HG03175 (cell line): ENCODE results near the gene PDLIM5.

Experiments used
- ATAC-seq: cut with Tn5 transposase; IDR thresholded peaks from one replicate; pipeline ENCODE4 v1.9.1; 2021; ENCODE audit warnings: mild to moderate bottlenecking, moderate library complexity; ENCODE audit not compliant: unreplicated experiment

PDLIM5 gene

GRCh38 chr4:94525993-94526728 lies 74.4 kb downstream of the PDLIM5 start:
- no peak for ATAC-seq

- no peak for ATAC-seq
Observed at GRCh38 chr4:94527556-94528233, 76.0 kb downstream of the PDLIM5 start.

- ATAC-seq: no peak
Observed at GRCh38 chr4:94528792-94529451, 77.2 kb downstream of the PDLIM5 start.

- no peak for ATAC-seq
Observed at GRCh38 chr4:94530073-94530472, 78.3 kb downstream of the PDLIM5 start.

GRCh38 chr4:94531991-94532789 lies 80.4 kb downstream of the PDLIM5 start:
- no peak for ATAC-seq

- peak; percentile 30 for ATAC-seq
Observed at GRCh38 chr4:94533405-94534223, 81.9 kb downstream of the PDLIM5 start.

GRCh38 chr4:94534401-94535312 lies 82.9 kb downstream of the PDLIM5 start:
- ATAC-seq: peak; percentile 90

GRCh38 chr4:94536049-94536448 lies 84.3 kb downstream of the PDLIM5 start:
- no peak for ATAC-seq

GRCh38 chr4:94536649-94537469 lies 85.1 kb downstream of the PDLIM5 start:
- no peak for ATAC-seq

- ATAC-seq: no peak
Observed at GRCh38 chr4:94537921-94538628, 86.3 kb downstream of the PDLIM5 start.

GRCh38 chr4:94540476-94540875 lies 88.7 kb downstream of the PDLIM5 start:
- ATAC-seq: no peak

GRCh38 chr4:94544811-94545210 lies 93.1 kb downstream of the PDLIM5 start:
- ATAC-seq: no peak

GRCh38 chr4:94545296-94545695 lies 93.6 kb downstream of the PDLIM5 start:
- ATAC-seq: no peak

GRCh38 chr4:94546949-94547348 lies 95.2 kb downstream of the PDLIM5 start:
- no peak for ATAC-seq

GRCh38 chr4:94548571-94548970 lies 96.8 kb downstream of the PDLIM5 start:
- ATAC-seq: no peak

- no peak for ATAC-seq
Observed at GRCh38 chr4:94550352-94550751, 98.6 kb downstream of the PDLIM5 start.

- ATAC-seq: no peak
Observed at GRCh38 chr4:94550851-94551250, 99.1 kb downstream of the PDLIM5 start.
